ENCODE results near the gene ODAD4. TPM values are rescaled to one million over a fixed set of nuclear protein-coding genes. Genes with fewer than 3 reads are reported as not detected.

The ODAD4 gene
- total RNA-seq, 1 donor from 2014 or later = 2.1 TPM

- no peak for DNase-seq (ENCODE audit: low spot score in 2 of 2, unreplicated experiment in 2 of 2)
- Mint-ChIP-seq H3K27me3 (ENCODE audit: low read depth) (no peaks in the 10 kb centered on the region), H3K4me3 (no peak overlapping the region), H3K4me1 (peaks cover 11% of the 10 kb centered on the region), H3K27ac (peak overlapping the region; percentile 43), H3K9me3 (no peaks in the 10 kb centered on the region), H3K36me3 (peaks cover 1% of the 10 kb centered on the region)
- TF ChIP-seq CTCF (IDR thresholded peaks at IDR 0.05; ENCODE audit: unreplicated experiment) = no peak
Measured at GRCh38 chr17:41956522-41956921, 26.1 kb downstream of the ODAD4 start.

GRCh38 chr17:41957031-41957868 is 26.8 kb downstream of the ODAD4 start:
- TF ChIP-seq CTCF (IDR thresholded peaks at IDR 0.05; ENCODE audit: unreplicated experiment) = no peak
- Mint-ChIP-seq H3K4me3 (no peak overlapping the region), H3K9me3 (no peaks in the 10 kb centered on the region), H3K27me3 (ENCODE audit: low read depth) (no peaks in the 10 kb centered on the region), H3K27ac (peak overlapping the region; percentile 88), H3K4me1 (peaks cover 11% of the 10 kb centered on the region), H3K36me3 (peaks cover 1% of the 10 kb centered on the region)
- DNase-seq (ENCODE audit: low spot score in 2 of 2, unreplicated experiment in 2 of 2) = no peak

- no peak overlapping the region for H3K4me3 Mint-ChIP-seq
Measured at GRCh38 chr17:41957869-41958439, 27.5 kb downstream of the ODAD4 start.

GRCh38 chr17:41959030-41959335 is 28.6 kb downstream of the ODAD4 start:
- Mint-ChIP-seq H3K36me3 (peaks cover 1% of the 10 kb centered on the region), H3K27ac (peak overlapping the region; percentile 64), H3K27me3 (ENCODE audit: low read depth) (no peaks in the 10 kb centered on the region), H3K4me1 (peaks cover 11% of the 10 kb centered on the region), H3K9me3 (no peaks in the 10 kb centered on the region), H3K4me3 (no peak overlapping the region)
- DNase-seq (ENCODE audit: low spot score in 2 of 2, unreplicated experiment in 2 of 2) = no peak
- no peak for TF ChIP-seq CTCF (IDR thresholded peaks at IDR 0.05; ENCODE audit: unreplicated experiment)

More at GRCh38 chr17:41957869-41958439, 27.5 kb downstream of the ODAD4 start:
- H3K9me3 Mint-ChIP-seq = no peaks in the 10 kb centered on the region
- H3K27ac Mint-ChIP-seq = peak overlapping the region; percentile 88
- no peaks in the 10 kb centered on the region for H3K27me3 Mint-ChIP-seq (ENCODE audit: low read depth)
- TF ChIP-seq CTCF (IDR thresholded peaks at IDR 0.05; ENCODE audit: unreplicated experiment) = no peak
- DNase-seq (ENCODE audit: low spot score in 2 of 2, unreplicated experiment in 2 of 2) = no peak
- peaks cover 11% of the 10 kb centered on the region for H3K4me1 Mint-ChIP-seq
- H3K36me3 Mint-ChIP-seq = peaks cover 1% of the 10 kb centered on the region

- H3K9me3 Mint-ChIP-seq = no peaks in the 10 kb centered on the region
- no peak overlapping the region for H3K4me3 Mint-ChIP-seq
- TF ChIP-seq CTCF (IDR thresholded peaks at IDR 0.05; ENCODE audit: unreplicated experiment) = no peak
- H3K27me3 Mint-ChIP-seq (ENCODE audit: low read depth) = no peaks in the 10 kb centered on the region
- DNase-seq (ENCODE audit: low spot score in 2 of 2, unreplicated experiment in 2 of 2) = no peak
- peaks cover 1% of the 10 kb centered on the region for H3K36me3 Mint-ChIP-seq
- H3K4me1 Mint-ChIP-seq = peaks cover 11% of the 10 kb centered on the region
- H3K27ac Mint-ChIP-seq = peak overlapping the region; percentile 64
Measured at GRCh38 chr17:41959336-41960095, 29.1 kb downstream of the ODAD4 start.
